HEK293 (cell line): ENCODE data around the gene RALY.
"Not testable (repeated sequence)": the region's sequence is repeated elsewhere in the genome, so short reads cannot be mapped to it uniquely, and the experiment has no call there.

Source experiments
- ATF2 ChIP-seq: fragments of 450-650 bp; formaldehyde crosslinking; IDR thresholded peaks from 2 replicates; pipeline ENCODE4 v1.5.1; 2016; ENCODE audit warnings: missing biosample characterization, missing genetic modification characterization, low read depth
- FEZF1 ChIP-seq: fragments of 450-650 bp; formaldehyde crosslinking; IDR thresholded peaks from 2 replicates; pipeline ENCODE4 v1.5.1; 2016; ENCODE audit warnings: missing biosample characterization, missing genetic modification characterization
- ZBTB7A ChIP-seq: fragments of 450-650 bp; formaldehyde crosslinking; IDR thresholded peaks from 2 replicates; pipeline ENCODE4 v1.5.1; 2016; ENCODE audit warnings: low read depth, missing biosample characterization, missing genetic modification characterization
- ZNF19 ChIP-seq: fragments of 450-650 bp; formaldehyde crosslinking; IDR thresholded peaks from 2 replicates; pipeline ENCODE4; 2016; ENCODE audit warnings: missing biosample characterization, missing genetic modification characterization, low read depth
- ZNF555 ChIP-seq: fragments of 450-650 bp; formaldehyde crosslinking; conservative IDR thresholded peaks from 2 replicates; pipeline ENCODE4 v1.5.1; 2017; ENCODE audit warnings: missing biosample characterization, mild to moderate bottlenecking, missing genetic modification characterization, inconsistent platforms
- ZNF571 ChIP-seq: fragments of 450-650 bp; formaldehyde crosslinking; IDR thresholded peaks from 2 replicates; pipeline ENCODE4 v1.5.0; 2017; ENCODE audit warnings: missing biosample characterization, missing genetic modification characterization
- ZNF792 ChIP-seq: fragments of 450-650 bp; formaldehyde crosslinking; IDR thresholded peaks from 2 replicates; pipeline ENCODE4 v1.5.1; 2016; ENCODE audit warnings: missing biosample characterization, missing genetic modification characterization
- TF ChIP-seq, protein P1 (sequence below): fragments of 450-650 bp; formaldehyde crosslinking; IDR thresholded peaks from 2 replicates; pipeline ENCODE4 v1.5.1; 2016; ENCODE audit warnings: missing biosample characterization, missing genetic modification characterization

DNA sequence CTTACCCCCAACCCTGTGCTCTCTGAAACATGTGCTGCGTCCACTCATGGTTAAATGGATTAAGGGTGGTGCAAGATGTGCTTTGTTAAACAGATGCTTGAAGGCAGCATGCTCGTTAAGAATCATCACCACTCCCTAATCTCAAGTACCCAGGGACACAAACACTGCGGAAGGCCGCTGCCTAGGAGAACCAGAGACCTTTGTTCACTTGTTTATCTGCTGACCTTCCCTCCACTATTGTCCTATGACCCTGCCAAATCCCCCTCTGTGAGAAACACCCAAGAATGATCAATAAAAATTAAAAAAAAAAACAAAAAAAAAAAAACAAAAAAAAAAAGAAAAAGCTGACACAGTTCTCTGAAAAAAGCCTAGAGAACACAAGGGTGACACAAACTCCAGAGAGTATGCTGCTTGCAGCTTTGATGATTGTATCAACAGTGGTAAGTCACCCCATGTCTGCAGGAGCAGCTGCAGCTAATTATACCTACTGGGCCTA lies 139.7 kb downstream of the RALY start:
- TF ChIP-seq, protein P1, sequence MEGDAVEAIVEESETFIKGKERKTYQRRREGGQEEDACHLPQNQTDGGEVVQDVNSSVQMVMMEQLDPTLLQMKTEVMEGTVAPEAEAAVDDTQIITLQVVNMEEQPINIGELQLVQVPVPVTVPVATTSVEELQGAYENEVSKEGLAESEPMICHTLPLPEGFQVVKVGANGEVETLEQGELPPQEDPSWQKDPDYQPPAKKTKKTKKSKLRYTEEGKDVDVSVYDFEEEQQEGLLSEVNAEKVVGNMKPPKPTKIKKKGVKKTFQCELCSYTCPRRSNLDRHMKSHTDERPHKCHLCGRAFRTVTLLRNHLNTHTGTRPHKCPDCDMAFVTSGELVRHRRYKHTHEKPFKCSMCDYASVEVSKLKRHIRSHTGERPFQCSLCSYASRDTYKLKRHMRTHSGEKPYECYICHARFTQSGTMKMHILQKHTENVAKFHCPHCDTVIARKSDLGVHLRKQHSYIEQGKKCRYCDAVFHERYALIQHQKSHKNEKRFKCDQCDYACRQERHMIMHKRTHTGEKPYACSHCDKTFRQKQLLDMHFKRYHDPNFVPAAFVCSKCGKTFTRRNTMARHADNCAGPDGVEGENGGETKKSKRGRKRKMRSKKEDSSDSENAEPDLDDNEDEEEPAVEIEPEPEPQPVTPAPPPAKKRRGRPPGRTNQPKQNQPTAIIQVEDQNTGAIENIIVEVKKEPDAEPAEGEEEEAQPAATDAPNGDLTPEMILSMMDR (tag by site-specific recombination): not testable (repeated sequence)
- TF ChIP-seq ZNF555 (tag by site-specific recombination); ZNF19 (tag by site-specific recombination); ZBTB7A (tag by site-specific recombination); ZNF571 (tag by site-specific recombination); FEZF1; ZNF792 (tag by site-specific recombination); ATF2: not testable (repeated sequence)
